Endothelial cell of umbilical vein (primary cell): ENCODE measurements around the gene FAM3A. TPM values are rescaled to one million over a fixed set of nuclear protein-coding genes. Genes with fewer than 3 reads are reported as not detected.

Source experiments
- BruUV-seq: library from RNA; stranded (reverse); fragments of 400-500 nt; replicated peaks from 2 replicates; lab custom pipeline; 2021; lab: Mats Ljungman, UMichigan
- CTCF ChIA-PET: fragments of 300-600, 350-600 bp; sonication (Branson Sonifier 250); formaldehyde crosslinking; loops from one replicate; lab custom pipeline; 2021; ENCODE audit warnings: antibody characterized with exemption, inconsistent platforms; lab: Charles Lee
- POLR2A ChIA-PET: fragments of 300-600, 350-600 bp; sonication (Branson Sonifier 250); formaldehyde crosslinking; loops from one replicate; lab custom pipeline; 2021; ENCODE audit warnings: antibody characterized with exemption, inconsistent platforms; lab: Charles Lee
- DNase-seq: peaks from one replicate; pipeline ENCODE4 v3.0.0-alpha.2; 2011; ENCODE audit warnings: low read depth, low spot score
- FAIRE-seq: peaks from 2 replicates; lab custom pipeline; 2011; peaks lifted over from hg19 to GRCh38; lab: Jason Lieb, UNC
- H2AFZ ChIP-seq: 2 replicates; pipeline ENCODE4 v1.6.0; 2012; ENCODE audit warnings: low read depth, low read length, control low read depth, inconsistent platforms
- H3K27ac ChIP-seq: 2 replicates; pipeline ENCODE4 v1.5.1; 2011; ENCODE audit warnings: low read depth, mild to moderate bottlenecking, control low read depth, low read length, moderate library complexity; ENCODE audit not compliant: insufficient read depth
- H3K27me3 ChIP-seq, 2 experiments: 2 replicates each; pipeline versions ENCODE4 v1.6.0 to v1.6.1; 2011; ENCODE audit warnings: low read length in 2 of 2, mixed read lengths in 1 of 2; ENCODE audit not compliant: control insufficient read depth in 2 of 2, insufficient read depth in 2 of 2
- H3K36me3 ChIP-seq, 2 experiments: 2 replicates in 1 of 2; 3 replicates in 1 of 2; pipeline ENCODE4 v1.5.1; 2011; ENCODE audit warnings: low read length in 2 of 2, mild to moderate bottlenecking in 1 of 2, moderate library complexity in 1 of 2; ENCODE audit not compliant: control insufficient read depth in 2 of 2, insufficient read depth in 2 of 2; ENCODE audit errors: extremely low read depth in 1 of 2
- H3K4me1 ChIP-seq: 3 replicates; pipeline ENCODE4 v1.5.1; 2011; ENCODE audit warnings: mild to moderate bottlenecking, low read length; ENCODE audit not compliant: control insufficient read depth, insufficient read depth; ENCODE audit errors: extremely low read depth
- H3K4me2 ChIP-seq: 2 replicates; pipeline ENCODE4 v1.6.1; 2011; ENCODE audit warnings: low read length, control low read depth, mixed read lengths; ENCODE audit not compliant: insufficient read depth
- H3K4me3 ChIP-seq, 3 experiments: fragments of 200-600 bp in 1 of 3; sonication (generic), shearing (Covaris generic) in 1 of 3; replicated peaks in 1 of 3; 2 replicates each; pipeline ENCODE4 v1.5.1; 2011 to 2016; ENCODE audit warnings: control low read depth in 3 of 3, low read length in 3 of 3, mild to moderate bottlenecking in 2 of 3, inconsistent platforms in 1 of 3, low read depth in 1 of 3, moderate library complexity in 1 of 3; ENCODE audit not compliant: insufficient read depth in 1 of 3
- H3K79me2 ChIP-seq: 2 replicates; pipeline ENCODE4 v1.6.0; 2012; ENCODE audit warnings: low read length, inconsistent platforms; ENCODE audit not compliant: control insufficient read depth, insufficient read depth
- H3K9ac ChIP-seq: replicated peaks from 2 replicates; pipeline ENCODE3; 2011; ENCODE audit warnings: low read length, control low read depth; ENCODE audit not compliant: insufficient read depth; ENCODE audit errors: extremely low read depth
- H3K9me1 ChIP-seq: replicated peaks from 3 replicates; pipeline ENCODE4 v1.6.0; 2011; ENCODE audit warnings: mild to moderate bottlenecking, low read length; ENCODE audit not compliant: control insufficient read depth, insufficient read depth; ENCODE audit errors: extremely low read depth
- H3K9me3 ChIP-seq: replicated peaks from 2 replicates; pipeline ENCODE4 v1.5.1; 2012; ENCODE audit warnings: low read length, inconsistent platforms; ENCODE audit not compliant: control insufficient read depth, insufficient read depth
- H4K20me1 ChIP-seq: replicated peaks from 2 replicates; pipeline ENCODE3; 2011; ENCODE audit warnings: mild to moderate bottlenecking, low read length; ENCODE audit not compliant: control insufficient read depth, insufficient read depth; ENCODE audit errors: extremely low read depth
- CTCF ChIP-seq, 2 donors: IDR thresholded peaks; 1 replicate in 1 of 2; 2 replicates in 1 of 2; pipeline ENCODE4 v1.5.1; 2011; ENCODE audit warnings: low read length in 2 of 2, mild to moderate bottlenecking in 2 of 2, moderate library complexity in 2 of 2, control low read depth in 1 of 2, inconsistent platforms in 1 of 2, low read depth in 1 of 2; ENCODE audit not compliant: insufficient read depth in 1 of 2; ENCODE audit errors: extremely low read depth in 1 of 2
- GATA2 ChIP-seq: IDR thresholded peaks from 2 replicates; pipeline ENCODE4 v1.7.0; 2011; ENCODE audit warnings: low read depth, mild to moderate bottlenecking, moderate library complexity, mixed read lengths, low read length; ENCODE audit not compliant: insufficient read length, insufficient read depth
- MAX ChIP-seq: IDR thresholded peaks from 2 replicates; pipeline ENCODE4 v1.6.1; 2011; ENCODE audit not compliant: insufficient read depth, insufficient read length
- MYC ChIP-seq: IDR thresholded peaks from one replicate; pipeline ENCODE4 v1.6.1; 2011; ENCODE audit warnings: mild to moderate bottlenecking, low read depth, low read length
- dilution Hi-C: fragments of 300-500 bp; cut with MboI; formaldehyde crosslinking; loops from one replicate; pipeline ENCODE4 v1.15.0; 2019; ENCODE audit warnings: low sequenced_read_pairs; ENCODE audit not compliant: extremely low pct_ligation_motif_present
- intact Hi-C: fragments of 100-400 bp; cut with micrococcal nuclease; formaldehyde crosslinking; loops from one replicate; pipeline ENCODE4 v1.10.0; 2022
- polyA plus RNA-seq, 4 experiments: library from polyadenylated mRNA; depleted of rRNA in 3 of 4; stranded (reverse) in 3 of 4; unstranded in 1 of 4; fragments of >200 nt; gene quantifications; 2 replicates each; pipeline versions ENCODE4 v1.2.1 to v1.2.3, GENCODE V29; 2011 to 2012; ENCODE audit warnings: missing spikeins in 1 of 4
- total RNA-seq: library from RNA; stranded (reverse); gene quantifications from 2 replicates; pipeline ENCODE4 v1.2.3, GENCODE V29; 2021

FAM3A gene
- total and polyA plus RNA-seq, 2 donors (not counting 3 experiments of a cell fraction or from before 2014, with no cell fraction given), result 32.0 to 42.9 TPM

- FAIRE-seq, result no peak
- Histone ChIP-seq H3K27ac (no peak overlapping the region), H3K9me3 (no peaks in the 10 kb centered on the region), H4K20me1 (no peaks in the 10 kb centered on the region), H3K27me3 (no peaks in the 10 kb centered on the region), H2AFZ (no peak overlapping the region), H3K4me1 (no peaks in the 10 kb centered on the region), H3K79me2 (no peaks in the 10 kb centered on the region), H3K4me2 (no peak overlapping the region), H3K36me3 (peaks cover 0 to 27% of the 10 kb centered on the region in 2 experiments), H3K9me1 (no peaks in the 10 kb centered on the region), H3K4me3 (no peak overlapping the region), H3K9ac (no peak overlapping the region)
- DNase-seq, result no peak
- dilution Hi-C loops, result no loop called here
- ChIA-PET CTCF (interaction anchor here (1.6 kb wide), 1 partner anchor 13 kb away, joined by 3 read pairs; no protein-coding TSS in a partner anchor), POLR2A (no interaction called here)
- intact Hi-C loops, result no loop called here
- no peak for TF ChIP-seq GATA2
- TF ChIP-seq MYC, result no peak
- TF ChIP-seq MAX, result no peak
- no peak for TF ChIP-seq CTCF (IDR thresholded peaks at IDR 0.05; ENCODE audit: extremely low read depth in 1 of 2, insufficient read depth in 1 of 2, low read depth in 1 of 2, low read length in 2 of 2)
- no TSS peak for BruUV-seq
Measured at GRCh38 chrX:154471839-154472684, 44.0 kb downstream of the FAM3A start.
